ENCODE results near the gene CALB2. TPM values are rescaled to one million over a fixed set of nuclear protein-coding genes. Genes with fewer than 3 reads are reported as not detected.

CALB2 gene
- total RNA-seq, 1 experiment from 2014 or later: 0.85 TPM

DNA sequence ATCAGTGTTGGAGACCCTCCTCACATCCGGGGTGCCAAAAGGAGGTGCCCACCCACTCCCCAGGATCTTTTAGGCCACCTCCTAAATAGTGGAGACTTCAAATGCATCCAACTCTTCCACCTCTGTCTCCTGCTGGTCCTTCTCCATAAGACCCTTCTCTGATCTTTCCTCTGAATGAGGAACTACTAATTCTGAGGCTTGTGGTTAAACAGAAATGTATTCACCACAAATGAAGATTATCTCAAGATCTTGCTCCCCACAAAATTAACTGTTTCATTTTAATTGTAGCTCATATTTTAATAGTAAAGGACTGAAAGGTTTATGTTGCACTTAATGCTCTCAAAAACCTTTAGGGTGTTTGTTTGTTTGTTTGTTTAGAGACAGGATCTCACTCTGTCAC, 49.2 kb downstream of the CALB2 start:
- H4K5ac ChIP-seq (ENCODE audit: insufficient read length, low read depth, low read length): no peak overlapping the region
- no peaks in the 10 kb centered on the region for H3K79me1 ChIP-seq (ENCODE audit: insufficient read depth, low read depth, low read length, poor library complexity, severe bottlenecking)
- no peak for DNase-seq
- peaks cover 17% of the 10 kb centered on the region for H3K27me3 Mint-ChIP-seq (ENCODE audit: low read depth)
- H2AK5ac ChIP-seq (ENCODE audit: insufficient read length, low read length): no peak overlapping the region
- no peaks in the 10 kb centered on the region for H3K9me3 ChIP-seq (ENCODE audit: control insufficient read depth, low read depth, low read length)
- peaks cover 6% of the 10 kb centered on the region for H3K23me2 ChIP-seq (ENCODE audit: insufficient read length, low read depth, low read length, poor library complexity, severe bottlenecking)
- H3K4me1 ChIP-seq (ENCODE audit: insufficient read depth, low read length): no peaks in the 10 kb centered on the region
- no peak overlapping the region for H2BK20ac ChIP-seq (ENCODE audit: low read depth, low read length, poor library complexity, severe bottlenecking)
- no peaks in the 10 kb centered on the region for H3K27me3 ChIP-seq (ENCODE audit: insufficient read depth, low read length)
- H2BK5ac ChIP-seq (ENCODE audit: insufficient read length, low read length): no peak overlapping the region
- H3K27ac ChIP-seq (ENCODE audit: insufficient read length, low read depth, low read length): no peak overlapping the region
- H3K4me3 Mint-ChIP-seq: no peak overlapping the region; a peak in 1 of 5 replicates
- H3K14ac ChIP-seq (ENCODE audit: insufficient read depth, low read length): no peak overlapping the region
- H3K18ac ChIP-seq (ENCODE audit: insufficient read length, low read depth, low read length): no peak overlapping the region
- H2BK12ac ChIP-seq (ENCODE audit: insufficient read length, low read depth, low read length): no peak overlapping the region
- TF ChIP-seq, protein P1, sequence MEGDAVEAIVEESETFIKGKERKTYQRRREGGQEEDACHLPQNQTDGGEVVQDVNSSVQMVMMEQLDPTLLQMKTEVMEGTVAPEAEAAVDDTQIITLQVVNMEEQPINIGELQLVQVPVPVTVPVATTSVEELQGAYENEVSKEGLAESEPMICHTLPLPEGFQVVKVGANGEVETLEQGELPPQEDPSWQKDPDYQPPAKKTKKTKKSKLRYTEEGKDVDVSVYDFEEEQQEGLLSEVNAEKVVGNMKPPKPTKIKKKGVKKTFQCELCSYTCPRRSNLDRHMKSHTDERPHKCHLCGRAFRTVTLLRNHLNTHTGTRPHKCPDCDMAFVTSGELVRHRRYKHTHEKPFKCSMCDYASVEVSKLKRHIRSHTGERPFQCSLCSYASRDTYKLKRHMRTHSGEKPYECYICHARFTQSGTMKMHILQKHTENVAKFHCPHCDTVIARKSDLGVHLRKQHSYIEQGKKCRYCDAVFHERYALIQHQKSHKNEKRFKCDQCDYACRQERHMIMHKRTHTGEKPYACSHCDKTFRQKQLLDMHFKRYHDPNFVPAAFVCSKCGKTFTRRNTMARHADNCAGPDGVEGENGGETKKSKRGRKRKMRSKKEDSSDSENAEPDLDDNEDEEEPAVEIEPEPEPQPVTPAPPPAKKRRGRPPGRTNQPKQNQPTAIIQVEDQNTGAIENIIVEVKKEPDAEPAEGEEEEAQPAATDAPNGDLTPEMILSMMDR (conservative IDR thresholded peaks at IDR 0.05): no peak
- H2AFZ ChIP-seq (ENCODE audit: low read length): no peak overlapping the region
- peaks cover 4 to 5% of the 10 kb centered on the region in 2 experiments; a peak in 3 of 4 replicates for H3K4me1 Mint-ChIP-seq
- H3K4me2 ChIP-seq (ENCODE audit: insufficient read depth, insufficient read length, low read length): no peak overlapping the region
- H3T11ph ChIP-seq (ENCODE audit: low read length): no peak overlapping the region
- no peak overlapping the region for H2BK120ac ChIP-seq (ENCODE audit: low read depth, low read length, poor library complexity, severe bottlenecking)
- H3K27ac Mint-ChIP-seq: no peak overlapping the region
- no peaks in the 10 kb centered on the region for H3K79me2 ChIP-seq (ENCODE audit: insufficient read depth, low read length)
- H3K36me3 Mint-ChIP-seq (ENCODE audit: insufficient read depth in 1 of 3, low read depth in 3 of 3): peaks cover 0 to 5% (median 3%) of the 10 kb centered on the region in 3 experiments; a peak in 2 of 7 replicates
- H4K20me1 ChIP-seq (ENCODE audit: control insufficient read depth, insufficient read depth, insufficient read length): no peaks in the 10 kb centered on the region
- no peak overlapping the region for H4K8ac ChIP-seq (replicated peaks; ENCODE audit: insufficient read length, low read depth, low read length)
- no peak overlapping the region for H2BK15ac ChIP-seq (ENCODE audit: low read depth, low read length)
- H3K23ac ChIP-seq (ENCODE audit: insufficient read length, low read depth, low read length): no peak overlapping the region
- no peak overlapping the region for H3K9ac ChIP-seq (ENCODE audit: extremely low read depth, insufficient read length, low read length)
- H3K56ac ChIP-seq (ENCODE audit: insufficient read length, low read depth, low read length): no peak overlapping the region
- no peak overlapping the region for H4K91ac ChIP-seq (ENCODE audit: insufficient read length, low read depth, low read length)
- WGBS (ENCODE audit: extremely low coverage, insufficient read length, low lambda C conversion rate): no CpG with 5 or more reads among the region's 1 CpG
- peaks cover 12 to 15% of the 10 kb centered on the region in 2 experiments; a peak in 4 of 5 replicates for H3K9me3 Mint-ChIP-seq
- no peak overlapping the region for H3K4ac ChIP-seq (ENCODE audit: low read depth, low read length)
